T-helper 2 cell treated with Interferon-gamma antibody and Interleukin-4, amounts not matched to agents 100 ng/mL and 5 ng/mL, for 36 hours (primary cell): ENCODE measurements around the gene LUC7L3. TPM values are rescaled to one million over a fixed set of nuclear protein-coding genes. Genes with fewer than 3 reads are reported as not detected.

Source experiments
- intact Hi-C: fragments of 100-400 bp; cut with micrococcal nuclease; formaldehyde crosslinking; loops from one replicate; pipeline ENCODE4 v1.15.1; 2023
- total RNA-seq: library from RNA; stranded (reverse); gene quantifications from 2 replicates; pipeline ENCODE4 v1.2.3, GENCODE V29; 2022

Gene LUC7L3
- total RNA-seq, 1 donor from 2014 or later: 114 TPM

GRCh38 chr17:50685691-50686493 lies 33.5 kb upstream of the LUC7L3 start:
- intact Hi-C loops: no loop called here

- intact Hi-C loops: no loop called here
These were observed 32.8 kb upstream of the LUC7L3 start for GRCh38 chr17:50686494-50687199.

DNA sequence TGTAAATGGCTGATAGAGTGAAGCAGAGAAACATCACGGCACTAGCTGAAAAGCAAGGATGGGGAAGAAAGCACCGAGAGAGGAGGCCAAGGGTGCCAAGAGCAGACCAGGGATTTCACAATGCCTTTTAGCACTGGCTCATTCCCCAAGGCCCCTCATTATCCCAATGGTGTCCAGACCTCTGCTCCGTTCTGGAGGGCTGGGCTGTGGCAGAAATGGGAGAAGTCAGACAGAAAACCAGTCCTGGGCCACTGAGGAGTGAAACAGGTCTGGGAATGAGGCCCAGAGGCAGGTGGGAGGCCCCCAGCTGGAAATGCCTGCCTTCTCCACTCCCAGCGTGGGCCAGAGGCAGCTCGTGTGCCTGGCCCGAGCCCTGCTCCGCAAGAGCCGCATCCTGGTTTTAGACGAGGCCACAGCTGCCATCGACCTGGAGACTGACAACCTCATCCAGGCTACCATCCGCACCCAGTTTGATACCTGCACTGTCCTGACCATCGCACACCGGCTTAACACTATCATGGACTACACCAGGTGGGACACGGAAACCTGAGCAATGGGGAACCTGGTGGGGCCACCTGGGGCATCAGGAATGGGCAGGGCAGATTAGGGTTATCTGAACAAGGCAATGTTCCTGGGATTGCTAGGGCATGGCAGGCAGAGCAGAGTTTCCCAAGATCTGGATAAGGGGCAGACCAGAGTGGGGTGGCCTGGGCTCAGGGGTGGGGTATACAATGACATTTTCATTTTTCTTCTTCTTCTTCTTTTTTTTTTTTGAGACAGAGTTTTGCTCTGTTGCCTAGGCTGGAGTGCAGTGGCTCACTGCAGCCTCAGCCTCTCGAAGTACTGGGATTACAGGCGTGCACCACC lies 32.0 kb upstream of the LUC7L3 start:
- intact Hi-C loops: no loop called here

- intact Hi-C loops: no loop called here
These were observed 31.2 kb upstream of the LUC7L3 start for GRCh38 chr17:50688245-50688644.

DNA sequence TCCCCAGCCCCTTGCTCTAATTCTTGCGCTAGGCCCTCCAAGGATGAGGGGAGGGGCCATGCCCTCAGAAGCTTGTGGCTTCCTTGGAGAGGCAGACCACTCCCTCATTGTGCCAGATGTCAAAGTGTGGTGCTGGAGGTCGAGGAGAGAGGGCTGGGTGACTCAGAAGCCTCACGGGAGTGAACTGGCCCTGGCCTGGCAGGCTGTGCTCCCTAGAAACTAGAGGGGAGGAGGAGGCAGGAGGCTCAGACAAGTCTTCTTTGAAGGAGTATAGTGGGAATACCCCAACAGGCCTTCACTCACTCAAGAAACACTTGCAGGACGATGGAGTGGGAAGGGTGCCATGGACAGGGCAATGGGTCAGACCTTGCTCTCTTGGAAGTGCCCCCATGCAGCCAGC lies 30.2 kb upstream of the LUC7L3 start:
- intact Hi-C loops: no loop called here

GRCh38 chr17:50689956-50690886 lies 29.2 kb upstream of the LUC7L3 start:
- intact Hi-C loops: no loop called here

DNA sequence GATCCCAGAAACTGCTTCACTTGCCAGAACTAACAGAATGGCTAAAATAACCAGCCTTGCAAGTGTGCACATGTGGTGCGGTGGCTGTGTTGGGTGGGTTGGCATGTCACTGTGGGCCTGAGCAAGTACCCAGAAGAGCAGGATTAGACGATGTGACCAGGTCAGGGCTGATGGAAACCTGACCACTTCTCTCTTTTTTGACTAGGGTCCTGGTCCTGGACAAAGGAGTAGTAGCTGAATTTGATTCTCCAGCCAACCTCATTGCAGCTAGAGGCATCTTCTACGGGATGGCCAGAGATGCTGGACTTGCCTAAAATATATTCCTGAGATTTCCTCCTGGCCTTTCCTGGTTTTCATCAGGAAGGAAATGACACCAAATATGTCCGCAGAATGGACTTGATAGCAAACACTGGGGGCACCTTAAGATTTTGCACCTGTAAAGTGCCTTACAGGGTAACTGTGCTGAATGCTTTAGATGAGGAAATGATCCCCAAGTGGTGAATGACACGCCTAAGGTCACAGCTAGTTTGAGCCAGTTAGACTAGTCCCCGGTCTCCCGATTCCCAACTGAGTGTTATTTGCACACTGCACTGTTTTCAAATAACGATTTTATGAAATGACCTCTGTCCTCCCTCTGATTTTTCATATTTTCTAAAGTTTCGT lies 28.4 kb upstream of the LUC7L3 start:
- intact Hi-C loops: no loop called here

GRCh38 chr17:50691550-50692447 lies 27.6 kb upstream of the LUC7L3 start:
- intact Hi-C loops: no loop called here

- intact Hi-C loops: no loop called here
These were observed 26.9 kb upstream of the LUC7L3 start for GRCh38 chr17:50692448-50693035.

GRCh38 chr17:50693036-50693682 lies 26.2 kb upstream of the LUC7L3 start:
- intact Hi-C loops: no loop called here

DNA sequence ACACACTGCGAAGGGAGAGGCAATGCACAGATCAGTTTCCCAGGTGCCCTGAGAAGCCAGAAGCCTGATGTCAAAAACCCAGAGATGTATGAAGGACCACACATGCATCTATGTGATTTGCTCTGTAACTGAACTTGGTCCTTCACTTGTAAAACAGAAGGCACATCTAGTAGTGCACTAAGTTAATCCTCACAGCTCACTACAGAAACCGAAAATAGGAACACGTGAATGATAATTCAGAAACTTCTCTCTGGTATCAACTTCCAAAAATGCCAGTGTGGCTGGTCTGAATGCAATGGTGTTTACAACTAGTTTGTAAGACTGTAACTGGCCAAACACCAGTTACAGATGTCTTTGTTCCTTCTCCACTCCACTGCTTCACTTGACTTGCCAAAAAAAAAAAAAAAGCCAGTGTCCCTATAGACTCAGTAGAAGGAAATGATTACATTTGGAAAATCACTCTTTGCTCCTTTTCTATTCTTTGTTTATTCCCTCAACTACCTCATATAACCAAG lies 23.0 kb upstream of the LUC7L3 start:
- intact Hi-C loops: loop anchor here (5.0 kb wide), 1 partner anchor 139 kb away; no protein-coding TSS in a partner anchor

DNA sequence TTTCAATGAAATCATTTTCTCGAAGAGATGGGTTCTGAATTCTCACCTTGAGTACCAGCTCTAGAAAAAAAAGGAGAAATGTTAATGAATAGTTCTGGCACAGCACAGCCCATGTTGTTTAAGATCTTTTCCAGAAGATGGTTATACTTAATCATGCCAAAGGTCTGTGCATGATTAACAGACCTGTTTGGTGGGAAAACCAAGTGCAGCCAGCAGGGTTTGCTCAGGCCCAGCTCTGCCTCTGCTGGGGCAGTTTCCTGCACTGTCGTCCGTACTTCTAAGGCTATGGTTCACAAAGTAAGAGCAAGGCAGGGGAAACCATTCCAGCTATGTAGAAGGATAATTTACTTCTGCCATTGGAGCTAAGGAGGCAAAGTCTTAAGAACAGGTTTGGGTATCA lies 22.3 kb upstream of the LUC7L3 start:
- intact Hi-C loops: loop anchor here (5.0 kb wide), 1 partner anchor 140 kb away; no protein-coding TSS in a partner anchor

- intact Hi-C loops: loop anchor here (2.0 to 5.0 kb wide), 2 partner anchors 69 to 140 kb away; no protein-coding TSS in a partner anchor
These were observed 21.6 kb upstream of the LUC7L3 start for GRCh38 chr17:50697663-50698272.

DNA sequence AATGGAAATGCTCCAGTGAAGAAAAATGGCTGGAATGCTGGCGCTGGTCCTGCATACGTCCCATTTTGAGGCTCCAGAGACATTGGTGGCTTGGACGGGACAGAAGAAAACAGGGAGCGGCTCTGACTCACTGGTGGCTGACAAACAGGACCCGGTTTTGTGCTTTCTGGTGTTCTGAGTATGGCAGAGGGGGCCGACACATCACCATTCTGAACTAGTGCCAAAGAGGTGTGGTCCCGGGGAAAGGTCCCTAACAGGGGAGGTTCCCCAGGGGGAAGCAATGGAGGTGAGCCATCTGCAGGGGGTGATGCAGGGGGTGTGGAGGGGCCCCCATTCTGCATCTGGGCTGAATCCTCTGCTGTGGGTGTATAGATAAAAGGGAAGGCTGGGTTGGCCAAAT lies 20.0 kb upstream of the LUC7L3 start:
- intact Hi-C loops: loop anchor here (2.0 to 5.0 kb wide), 2 partner anchors 71 to 142 kb away; no protein-coding TSS in a partner anchor

GRCh38 chr17:50703162-50703561 lies 16.2 kb upstream of the LUC7L3 start:
- intact Hi-C loops: no loop called here

DNA sequence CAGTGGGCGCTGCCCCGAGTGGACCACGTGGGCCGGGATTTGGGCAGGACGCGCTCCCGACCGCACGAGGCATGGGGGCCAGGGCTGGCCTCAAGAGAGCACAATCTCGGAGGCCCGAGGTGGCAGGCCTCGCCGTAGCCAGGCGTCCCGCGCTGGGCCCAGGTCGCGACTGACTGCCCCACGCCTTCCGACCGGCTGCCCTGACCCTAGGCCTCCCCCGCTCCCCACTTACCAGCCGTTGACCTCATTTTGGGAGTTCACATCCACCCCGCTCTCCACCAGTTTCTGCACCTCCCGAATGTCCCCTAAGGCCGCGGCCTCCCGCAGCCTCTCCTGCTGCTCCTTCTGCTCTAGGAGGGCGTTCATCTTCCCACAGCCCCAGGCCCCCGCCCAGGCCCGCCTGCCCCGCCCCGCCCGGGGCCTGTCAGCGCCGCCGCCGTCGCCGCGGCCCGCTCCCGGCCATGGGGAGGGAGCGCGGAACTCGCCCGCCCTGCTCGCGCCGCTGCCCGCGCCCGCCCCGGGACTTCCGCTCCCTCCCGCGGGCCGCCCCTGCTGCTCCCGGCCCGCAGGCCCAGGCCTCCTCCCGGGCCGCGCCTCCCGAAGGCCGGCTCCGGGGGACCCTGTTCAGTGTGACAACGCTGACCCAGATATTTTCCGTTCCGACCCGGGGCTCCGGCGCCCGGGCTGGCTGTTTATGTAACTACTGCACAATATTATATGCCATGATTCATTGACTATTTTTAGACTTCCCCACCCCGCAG lies 11.9 kb upstream of the LUC7L3 start, which contains the start of gene ANKRD40:
Gene ANKRD40, minus strand, starts transcription at position 626 of the 761 bp plus-strand sequence. Its CDS starts 260 bp downstream, at position 366.
- intact Hi-C loops: loop anchor here (1.0 to 5.0 kb wide), 5 partner anchors 12 to 446 kb away; partner anchors contain the start of genes EME1, LUC7L3, MRPL27 and NME1
